Measurements from ENCODE around the gene RHBDD2. TPM values are rescaled to one million over a fixed set of nuclear protein-coding genes. Genes with fewer than 3 reads are reported as not detected.
"Not testable (repeated sequence)": the region's sequence is repeated elsewhere in the genome, so short reads cannot be mapped to it uniquely, and the experiment has no call there.

Gene RHBDD2
- total and polyA plus RNA-seq, 2 experiments from 2014 or later: 28.1 to 62.2 TPM

GRCh38 chr7:75881436-75882095 is 2.7 kb downstream of the RHBDD2 start:
- in situ Hi-C loops (cut with MboI): no loop called here
- Histone ChIP-seq H3K4me3 (no peak overlapping the region), H3K27me3 (replicated peaks; ENCODE audit: insufficient read depth) (no peaks in the 10 kb centered on the region), H2AFZ (no peak overlapping the region), H3F3A (ENCODE audit: insufficient read depth) (no peaks in the 10 kb centered on the region), H3K4me1 (ENCODE audit: insufficient read depth) (peaks cover 13% of the 10 kb centered on the region), H3K9me2 (ENCODE audit: insufficient read depth) (no peaks in the 10 kb centered on the region), H3K9me3 (ENCODE audit: low read depth) (no peaks in the 10 kb centered on the region), H3K9ac (no peak overlapping the region), H4K20me1 (ENCODE audit: insufficient read depth) (no peaks in the 10 kb centered on the region), H3K27ac (no peak overlapping the region), H3K36me3 (ENCODE audit: low read depth) (peaks cover 3% of the 10 kb centered on the region; the same call in 1 of the 2 replicates), H3K4me2 (ENCODE audit: unreplicated experiment) (no peak overlapping the region), H3K79me2 (ENCODE audit: insufficient read depth) (peaks cover 29% of the 10 kb centered on the region)
- WGBS, 2 experiments (ENCODE audit: low coverage in 1 of 2, low lambda C conversion rate in 2 of 2, missing lambda C conversion rate in 2 of 2): 81 to 83% methylated on average over 21 to 23 of the region's 23 CpGs
- no peak for DNase-seq
- no peak for TF ChIP-seq EZH2 (IDR thresholded peaks at IDR 0.05; ENCODE audit: insufficient read depth, poor library complexity, severe bottlenecking)

- H3K4me3 ChIP-seq; DNase-seq; H2AFZ ChIP-seq; H3F3A ChIP-seq (ENCODE audit: insufficient read depth); H3K27ac ChIP-seq; H3K9ac ChIP-seq; H3K9me2 ChIP-seq (ENCODE audit: insufficient read depth); H3K4me1 ChIP-seq (ENCODE audit: insufficient read depth); H3K4me2 ChIP-seq (ENCODE audit: unreplicated experiment); H3K36me3 ChIP-seq (ENCODE audit: low read depth); in situ Hi-C loops (cut with MboI); H3K9me3 ChIP-seq (ENCODE audit: low read depth); H3K27me3 ChIP-seq (replicated peaks; ENCODE audit: insufficient read depth); H4K20me1 ChIP-seq (ENCODE audit: insufficient read depth): not testable (repeated sequence)
- peaks cover 29% of the 10 kb centered on the region for H3K79me2 ChIP-seq (ENCODE audit: insufficient read depth)
- WGBS, 2 experiments (ENCODE audit: low coverage in 1 of 2, low lambda C conversion rate in 2 of 2, missing lambda C conversion rate in 2 of 2): 97% methylated on average over 13 of the region's 13 CpGs
Observed at GRCh38 chr7:75883265-75883824, 4.5 kb downstream of the RHBDD2 start.

GRCh38 chr7:75884476-75884875 is 5.6 kb downstream of the RHBDD2 start:
- no peaks in the 10 kb centered on the region for H3F3A ChIP-seq (ENCODE audit: insufficient read depth)
- H3K4me2 ChIP-seq (ENCODE audit: unreplicated experiment): no peak overlapping the region
- no peak overlapping the region for H3K27ac ChIP-seq
- H3K4me1 ChIP-seq (ENCODE audit: insufficient read depth): peaks cover 6% of the 10 kb centered on the region
- no peak for TF ChIP-seq EZH2phosphoT487 (IDR thresholded peaks at IDR 0.05; ENCODE audit: insufficient read depth, low read depth)
- no peak for TF ChIP-seq EZH2 (IDR thresholded peaks at IDR 0.05; ENCODE audit: insufficient read depth, poor library complexity, severe bottlenecking)
- no peak overlapping the region for H3K9ac ChIP-seq
- no peak for DNase-seq
- no peaks in the 10 kb centered on the region for H3K9me3 ChIP-seq (ENCODE audit: low read depth)
- peaks cover 3% of the 10 kb centered on the region; the same call in 1 of the 2 replicates for H3K36me3 ChIP-seq (ENCODE audit: low read depth)
- WGBS, 2 experiments (ENCODE audit: low coverage in 1 of 2, low lambda C conversion rate in 2 of 2, missing lambda C conversion rate in 2 of 2): 93 to 97% methylated on average over 5 of the region's 5 CpGs
- H3K4me3 ChIP-seq: no peak overlapping the region
- in situ Hi-C loops (cut with MboI): no loop called here
- no peaks in the 10 kb centered on the region for H3K9me2 ChIP-seq (ENCODE audit: insufficient read depth)
- no peak overlapping the region for H2AFZ ChIP-seq
- H3K79me2 ChIP-seq (ENCODE audit: insufficient read depth): peaks cover 24% of the 10 kb centered on the region
- H3K27me3 ChIP-seq (replicated peaks; ENCODE audit: insufficient read depth): no peaks in the 10 kb centered on the region
- no peaks in the 10 kb centered on the region for H4K20me1 ChIP-seq (ENCODE audit: insufficient read depth)

GRCh38 chr7:75885036-75885435 is 6.2 kb downstream of the RHBDD2 start:
- DNase-seq: no peak
- H3K27ac ChIP-seq: no peak overlapping the region
- H3K9me2 ChIP-seq (ENCODE audit: insufficient read depth): no peaks in the 10 kb centered on the region
- WGBS, 2 experiments (ENCODE audit: low coverage in 1 of 2, low lambda C conversion rate in 2 of 2, missing lambda C conversion rate in 2 of 2): 97 to 98% methylated on average over 3 of the region's 3 CpGs
- H3K36me3 ChIP-seq (ENCODE audit: low read depth): peaks cover 3% of the 10 kb centered on the region; the same call in 1 of the 2 replicates
- H3K9ac ChIP-seq: no peak overlapping the region
- no peaks in the 10 kb centered on the region for H4K20me1 ChIP-seq (ENCODE audit: insufficient read depth)
- H3K27me3 ChIP-seq (replicated peaks; ENCODE audit: insufficient read depth): no peaks in the 10 kb centered on the region
- no peak overlapping the region for H3K4me3 ChIP-seq
- H3K4me1 ChIP-seq (ENCODE audit: insufficient read depth): peaks cover 4% of the 10 kb centered on the region
- in situ Hi-C loops (cut with MboI): no loop called here
- peaks cover 18% of the 10 kb centered on the region for H3K79me2 ChIP-seq (ENCODE audit: insufficient read depth)
- no peak overlapping the region for H3K4me2 ChIP-seq (ENCODE audit: unreplicated experiment)
- TF ChIP-seq EZH2phosphoT487 (IDR thresholded peaks at IDR 0.05; ENCODE audit: insufficient read depth, low read depth) (no peak), EZH2 (IDR thresholded peaks at IDR 0.05; ENCODE audit: insufficient read depth, poor library complexity, severe bottlenecking) (no peak)
- no peaks in the 10 kb centered on the region for H3F3A ChIP-seq (ENCODE audit: insufficient read depth)
- H2AFZ ChIP-seq: no peak overlapping the region
- no peaks in the 10 kb centered on the region for H3K9me3 ChIP-seq (ENCODE audit: low read depth)

All from GM23248 (cell line).